C4-2B (cell line): ENCODE results near the gene NUDT17.

Source experiments
- CTCF ChIP-seq: fragments of 450-650 bp; conservative IDR thresholded peaks from 2 replicates; pipeline ENCODE4 v1.5.1; 2017; ENCODE audit warnings: mild to moderate bottlenecking
- ZFX ChIP-seq: fragments of 450-650 bp; IDR thresholded peaks from 2 replicates; pipeline ENCODE4 v1.6.1; 2017

DNA sequence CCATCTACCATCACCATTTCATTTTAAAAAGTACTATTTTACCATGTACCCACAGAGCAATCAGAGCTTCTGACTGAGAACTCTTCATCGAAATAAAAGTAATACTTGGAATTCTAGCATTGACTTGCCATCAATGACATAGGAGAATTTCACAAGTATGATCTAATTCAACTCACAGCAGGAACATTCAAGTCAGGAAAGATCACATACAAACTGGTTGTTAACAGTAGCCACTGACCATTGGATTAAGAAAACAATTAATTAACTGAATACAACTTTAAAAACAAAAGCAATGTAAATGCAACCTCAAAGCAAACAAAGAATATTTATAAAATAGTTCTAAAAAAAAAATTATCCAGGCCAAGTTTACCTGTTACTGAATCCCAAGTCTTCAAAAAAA lies 40.4 kb upstream of the NUDT17 start:
- TF ChIP-seq CTCF (no peak), ZFX (no peak)
